HG02885 (cell line): ENCODE results near the gene BEGAIN.

ENCODE experiments used
- ATAC-seq: cut with Tn5 transposase; IDR thresholded peaks from one replicate; pipeline ENCODE4 v1.9.1; 2021; ENCODE audit warnings: mild to moderate bottlenecking; ENCODE audit not compliant: unreplicated experiment, poor library complexity

BEGAIN gene

GRCh38 chr14:100570726-100571454, 16.3 kb downstream of the BEGAIN start:
- no peak for ATAC-seq

GRCh38 chr14:100569734-100570286, 17.4 kb downstream of the BEGAIN start:
- no peak for ATAC-seq

GRCh38 chr14:100568998-100569733, 18.1 kb downstream of the BEGAIN start:
- no peak for ATAC-seq

- no peak for ATAC-seq
Measured at GRCh38 chr14:100568164-100568997, 18.8 kb downstream of the BEGAIN start.

GRCh38 chr14:100567877-100568163, 19.4 kb downstream of the BEGAIN start:
- no peak for ATAC-seq

GRCh38 chr14:100567009-100567876, 20.0 kb downstream of the BEGAIN start:
- ATAC-seq: no peak

- no peak for ATAC-seq
Measured at GRCh38 chr14:100566586-100566985, 20.6 kb downstream of the BEGAIN start.

GRCh38 chr14:100566119-100566518, 21.1 kb downstream of the BEGAIN start:
- no peak for ATAC-seq

- no peak for ATAC-seq
Measured at GRCh38 chr14:100565650-100566049, 21.6 kb downstream of the BEGAIN start.

GRCh38 chr14:100564512-100564911, 22.7 kb downstream of the BEGAIN start:
- no peak for ATAC-seq

- no peak for ATAC-seq
Measured at GRCh38 chr14:100562751-100563150, 24.5 kb downstream of the BEGAIN start.

GRCh38 chr14:100561005-100561404, 26.2 kb downstream of the BEGAIN start:
- no peak for ATAC-seq

GRCh38 chr14:100560471-100560870, 26.7 kb downstream of the BEGAIN start:
- no peak for ATAC-seq

GRCh38 chr14:100559455-100559854, 27.8 kb downstream of the BEGAIN start:
- ATAC-seq: no peak

GRCh38 chr14:100558966-100559365, 28.3 kb downstream of the BEGAIN start:
- no peak for ATAC-seq

GRCh38 chr14:100558226-100558625, 29.0 kb downstream of the BEGAIN start:
- no peak for ATAC-seq

GRCh38 chr14:100557658-100558057, 29.6 kb downstream of the BEGAIN start:
- ATAC-seq: no peak

GRCh38 chr14:100556936-100557505, 30.2 kb downstream of the BEGAIN start:
- no peak for ATAC-seq

GRCh38 chr14:100556140-100556475, 31.1 kb downstream of the BEGAIN start:
- no peak for ATAC-seq
